ENCODE results near the gene ZNF813. TPM values are rescaled to one million over a fixed set of nuclear protein-coding genes. Genes with fewer than 3 reads are reported as not detected.

The ZNF813 gene
- total and polyA plus RNA-seq, 9 of the 15 experiments (the other 6 are each of a cell fraction or from before 2014, with no cell fraction given), result 1.3 to 8.0 (median 5.3) TPM

DNA sequence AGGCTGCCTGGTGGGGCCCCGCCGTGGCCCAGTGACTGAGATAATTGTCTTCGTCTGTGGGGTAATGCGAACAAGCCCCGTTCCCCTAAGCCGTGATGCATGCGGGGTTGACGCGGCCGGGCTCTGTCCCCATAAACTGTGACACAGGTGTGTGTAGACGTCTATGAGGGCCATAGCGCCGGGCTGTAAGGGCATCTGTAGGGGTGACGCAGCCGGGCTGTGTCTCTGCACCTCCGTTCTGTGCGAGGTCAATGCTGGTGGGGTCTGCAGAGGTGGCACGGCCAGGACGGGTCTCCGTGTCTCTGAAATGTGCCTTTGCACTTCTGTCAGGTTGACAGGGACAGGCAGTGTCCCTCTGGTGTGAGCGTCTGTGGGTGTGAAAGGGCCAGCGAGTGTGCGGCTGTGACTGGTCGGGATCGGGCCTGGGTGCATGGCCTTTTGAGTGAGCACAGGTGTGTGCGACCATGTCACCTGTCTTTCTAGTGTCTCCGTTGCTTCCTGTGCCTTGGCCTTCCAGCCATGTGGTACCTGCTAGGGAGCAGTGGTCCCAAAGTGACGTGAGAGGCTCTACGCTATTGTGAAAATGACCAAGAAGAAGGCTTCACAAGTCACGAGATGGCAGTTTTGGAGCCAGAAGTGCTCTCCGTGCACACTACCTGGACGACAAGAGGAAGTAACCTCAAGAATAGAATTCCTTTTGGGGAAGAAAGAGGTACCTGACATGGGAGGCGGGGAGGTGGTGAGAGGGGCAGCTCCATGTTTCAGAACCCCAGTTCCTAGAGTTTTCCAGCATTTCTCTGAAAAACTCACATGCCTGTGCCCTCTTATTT lies 54.1 kb downstream of the ZNF813 start:
- peak overlapping the region; percentile 95 for H2AFZ ChIP-seq (ENCODE audit: low read depth, low read length)
- peaks cover 12% of the 10 kb centered on the region for H3K9me3 ChIP-seq (replicated peaks; ENCODE audit: control insufficient read depth, insufficient read depth, low read depth, low read length)
- no peak for FAIRE-seq
- H3K27ac ChIP-seq (ENCODE audit: extremely low read depth, low read depth, low read length), result no peak overlapping the region; the same call in 2 of the 3 replicates
- no peaks in the 10 kb centered on the region for H4K20me1 ChIP-seq (replicated peaks; ENCODE audit: control insufficient read depth, insufficient read depth, low read length)
- in situ Hi-C loops (cut with MboI), result no loop called here
- TF ChIP-seq SMC3 (conservative IDR thresholded peaks at IDR 0.05; ENCODE audit: insufficient read depth, low read depth, low read length), result no peak
- TF ChIP-seq SLC30A9 (CRISPR knock-in tag; IDR thresholded peaks at IDR 0.05), result no peak
- TF ChIP-seq, protein P1, sequence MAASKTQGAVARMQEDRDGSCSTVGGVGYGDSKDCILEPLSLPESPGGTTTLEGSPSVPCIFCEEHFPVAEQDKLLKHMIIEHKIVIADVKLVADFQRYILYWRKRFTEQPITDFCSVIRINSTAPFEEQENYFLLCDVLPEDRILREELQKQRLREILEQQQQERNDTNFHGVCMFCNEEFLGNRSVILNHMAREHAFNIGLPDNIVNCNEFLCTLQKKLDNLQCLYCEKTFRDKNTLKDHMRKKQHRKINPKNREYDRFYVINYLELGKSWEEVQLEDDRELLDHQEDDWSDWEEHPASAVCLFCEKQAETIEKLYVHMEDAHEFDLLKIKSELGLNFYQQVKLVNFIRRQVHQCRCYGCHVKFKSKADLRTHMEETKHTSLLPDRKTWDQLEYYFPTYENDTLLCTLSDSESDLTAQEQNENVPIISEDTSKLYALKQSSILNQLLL (CRISPR knock-in tag; IDR thresholded peaks at IDR 0.05; ENCODE audit: borderline replicate concordance), result no peak
- TF ChIP-seq MED1 (CRISPR knock-in tag; IDR thresholded peaks at IDR 0.05; ENCODE audit: borderline replicate concordance), result no peak
- no peak for TF ChIP-seq NFIC (IDR thresholded peaks at IDR 0.05)
- no peak for TF ChIP-seq CEBPG (CRISPR knock-in tag; IDR thresholded peaks at IDR 0.05)
- no peak for TF ChIP-seq CEBPG (tag; conservative IDR thresholded peaks at IDR 0.05 in 1 of 2, IDR thresholded peaks at IDR 0.05 in 1 of 2)
- no peak for TF ChIP-seq HIVEP1 (CRISPR knock-in tag; IDR thresholded peaks at IDR 0.05)
- no peak for TF ChIP-seq ZNF717 (CRISPR knock-in tag; IDR thresholded peaks at IDR 0.05)
- TF ChIP-seq, protein P2, sequence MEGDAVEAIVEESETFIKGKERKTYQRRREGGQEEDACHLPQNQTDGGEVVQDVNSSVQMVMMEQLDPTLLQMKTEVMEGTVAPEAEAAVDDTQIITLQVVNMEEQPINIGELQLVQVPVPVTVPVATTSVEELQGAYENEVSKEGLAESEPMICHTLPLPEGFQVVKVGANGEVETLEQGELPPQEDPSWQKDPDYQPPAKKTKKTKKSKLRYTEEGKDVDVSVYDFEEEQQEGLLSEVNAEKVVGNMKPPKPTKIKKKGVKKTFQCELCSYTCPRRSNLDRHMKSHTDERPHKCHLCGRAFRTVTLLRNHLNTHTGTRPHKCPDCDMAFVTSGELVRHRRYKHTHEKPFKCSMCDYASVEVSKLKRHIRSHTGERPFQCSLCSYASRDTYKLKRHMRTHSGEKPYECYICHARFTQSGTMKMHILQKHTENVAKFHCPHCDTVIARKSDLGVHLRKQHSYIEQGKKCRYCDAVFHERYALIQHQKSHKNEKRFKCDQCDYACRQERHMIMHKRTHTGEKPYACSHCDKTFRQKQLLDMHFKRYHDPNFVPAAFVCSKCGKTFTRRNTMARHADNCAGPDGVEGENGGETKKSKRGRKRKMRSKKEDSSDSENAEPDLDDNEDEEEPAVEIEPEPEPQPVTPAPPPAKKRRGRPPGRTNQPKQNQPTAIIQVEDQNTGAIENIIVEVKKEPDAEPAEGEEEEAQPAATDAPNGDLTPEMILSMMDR (IDR thresholded peaks at IDR 0.05 in 2 of 3, conservative IDR thresholded peaks at IDR 0.05 in 1 of 3; ENCODE audit: insufficient read depth in 2 of 3, low read depth in 1 of 3, low read length in 3 of 3), result no peak
- no peak for TF ChIP-seq HNRNPUL1 (IDR thresholded peaks at IDR 0.05; ENCODE audit: low read length)
- no peak for TF ChIP-seq TARDBP (IDR thresholded peaks at IDR 0.05)
- no peak for TF ChIP-seq NR3C1 (CRISPR knock-in tag; IDR thresholded peaks at IDR 0.05)
- TF ChIP-seq NEUROD1 (IDR thresholded peaks at IDR 0.05; ENCODE audit: borderline replicate concordance, low read depth, low read length, partially characterized antibody), result no peak
- TF ChIP-seq NCOA4 (IDR thresholded peaks at IDR 0.05; ENCODE audit: partially characterized antibody), result no peak
- peak overlapping the region; percentile 35 for H3K4me3 ChIP-seq
- BruUV-seq (replicated peaks), result no TSS peak
- ChIA-PET CTCF (ENCODE audit: low intra/inter-chr PET ratio) (no interaction called here), POLR2A (interaction anchor here (0.5 to 0.8 kb wide), 3 partner anchors 159 to 1779 kb away, joined by 3 to 4 read pairs (median 3); no protein-coding TSS in a partner anchor)
- no peaks in the 10 kb centered on the region for H3K79me2 ChIP-seq (ENCODE audit: control insufficient read depth, insufficient read depth, low read length)
- H3K36me3 ChIP-seq (ENCODE audit: control insufficient read depth, insufficient read depth, low read length), result no peaks in the 10 kb centered on the region
- no peak overlapping the region for H3K9ac ChIP-seq (ENCODE audit: insufficient read depth in 1 of 2, low read depth in 2 of 2, low read length in 2 of 2)
- H3K4me1 ChIP-seq (replicated peaks in 1 of 2; ENCODE audit: control insufficient read depth in 2 of 2, insufficient read depth in 2 of 2, low read length in 2 of 2), result peaks cover 6 to 9% of the 10 kb centered on the region in 2 experiments; a peak in 2 of 5 replicates
- 46% methylated on average over 28 of the region's 33 CpGs for WGBS (ENCODE audit: insufficient coverage, low coverage, missing lambda C conversion rate)
- no peaks in the 10 kb centered on the region for H3K27me3 ChIP-seq (ENCODE audit: control insufficient read depth in 2 of 2, insufficient read depth in 2 of 2, low read length in 2 of 2)
- DNase-seq (ENCODE audit: extremely low read depth in 1 of 4, low spot score in 3 of 4), result no peak
- H3K9me1 ChIP-seq (ENCODE audit: control insufficient read depth, insufficient read depth, low read length), result no peaks in the 10 kb centered on the region
- no peak for ATAC-seq
- intact Hi-C loops (cut with micrococcal nuclease), result no loop called here
- peak overlapping the region; percentile 74 for H3K4me2 ChIP-seq (ENCODE audit: insufficient read depth, low read length)

All from K562 (cell line).